ENCODE measurements around the gene ECEL1. TPM values are rescaled to one million over a fixed set of nuclear protein-coding genes. Genes with fewer than 3 reads are reported as not detected.

ECEL1 gene
- total and polyA plus RNA-seq, 7 donors: 0.32 to 1.8 (median 0.55) TPM

DNA sequence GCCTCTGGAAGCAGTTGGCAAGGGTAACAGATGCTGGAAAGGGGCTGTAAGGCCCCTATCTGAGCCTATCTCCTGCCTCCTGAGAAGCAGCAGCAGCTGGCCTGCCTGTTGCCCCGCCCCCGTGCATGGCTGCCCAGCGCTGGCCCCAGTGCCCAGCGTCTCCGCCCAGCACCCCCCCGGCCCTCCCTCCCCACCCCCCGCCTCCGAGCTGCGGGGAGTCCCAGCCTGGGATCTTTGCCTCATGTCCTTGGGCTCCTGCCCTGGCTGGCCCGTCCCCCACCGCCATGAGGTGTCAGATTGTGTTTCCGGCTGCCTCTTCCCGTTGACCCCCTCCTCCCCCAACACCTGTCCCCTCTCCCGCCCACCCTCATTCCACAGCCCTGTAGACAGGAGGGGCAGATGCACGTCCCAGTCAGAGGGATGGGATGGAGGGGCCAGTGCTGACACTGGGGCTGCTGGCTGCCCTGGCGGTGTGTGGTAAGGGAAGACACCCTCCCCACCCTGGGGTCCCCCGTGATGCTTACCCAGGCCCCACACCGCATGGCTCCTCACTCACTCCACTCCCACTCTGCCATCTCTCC, 38.2 kb upstream of the ECEL1 start, which contains the start of gene CHRND:
Gene CHRND (plus strand): TSS at position 370 of the 581 bp plus-strand sequence. CDS start 56 bp downstream, at position 426.
- peaks cover 0 to 12% (median 0%) of the 10 kb centered on the region in 3 donors for H3K27me3 ChIP-seq (ENCODE audit: insufficient read depth in 3 of 3, low read length in 2 of 3)
- DNase-seq (peak; percentile 81 to 93), ATAC-seq (peak; percentile 66 to 74 (median 70))
- TF ChIP-seq, protein P1, sequence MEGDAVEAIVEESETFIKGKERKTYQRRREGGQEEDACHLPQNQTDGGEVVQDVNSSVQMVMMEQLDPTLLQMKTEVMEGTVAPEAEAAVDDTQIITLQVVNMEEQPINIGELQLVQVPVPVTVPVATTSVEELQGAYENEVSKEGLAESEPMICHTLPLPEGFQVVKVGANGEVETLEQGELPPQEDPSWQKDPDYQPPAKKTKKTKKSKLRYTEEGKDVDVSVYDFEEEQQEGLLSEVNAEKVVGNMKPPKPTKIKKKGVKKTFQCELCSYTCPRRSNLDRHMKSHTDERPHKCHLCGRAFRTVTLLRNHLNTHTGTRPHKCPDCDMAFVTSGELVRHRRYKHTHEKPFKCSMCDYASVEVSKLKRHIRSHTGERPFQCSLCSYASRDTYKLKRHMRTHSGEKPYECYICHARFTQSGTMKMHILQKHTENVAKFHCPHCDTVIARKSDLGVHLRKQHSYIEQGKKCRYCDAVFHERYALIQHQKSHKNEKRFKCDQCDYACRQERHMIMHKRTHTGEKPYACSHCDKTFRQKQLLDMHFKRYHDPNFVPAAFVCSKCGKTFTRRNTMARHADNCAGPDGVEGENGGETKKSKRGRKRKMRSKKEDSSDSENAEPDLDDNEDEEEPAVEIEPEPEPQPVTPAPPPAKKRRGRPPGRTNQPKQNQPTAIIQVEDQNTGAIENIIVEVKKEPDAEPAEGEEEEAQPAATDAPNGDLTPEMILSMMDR (IDR thresholded peaks at IDR 0.05): no peak
- WGBS, 3 donors: 3 to 13% (median 9%) methylated on average over 11 to 18 of the region's 18 CpGs
- peak within 1 kb of the TSS; percentile 81 for H3K4me3 ChIP-seq
- peaks cover 0 to 18% of the 10 kb centered on the region in 2 donors for H3K36me3 ChIP-seq (ENCODE audit: insufficient read depth in 1 of 2, low read depth in 1 of 2)
- H3K9me3 ChIP-seq: no peaks in the 10 kb centered on the region
- peak within 1 kb of the TSS; percentile 98 for H3K27ac ChIP-seq
- intact Hi-C loops (cut with DNase I): loop anchor here in 1 of 2 donors (2.0 kb wide), 2 partner anchors 23 to 43 kb away; no protein-coding TSS in a partner anchor
- H3K4me1 ChIP-seq: peaks cover 55% of the 10 kb centered on the region

DNA sequence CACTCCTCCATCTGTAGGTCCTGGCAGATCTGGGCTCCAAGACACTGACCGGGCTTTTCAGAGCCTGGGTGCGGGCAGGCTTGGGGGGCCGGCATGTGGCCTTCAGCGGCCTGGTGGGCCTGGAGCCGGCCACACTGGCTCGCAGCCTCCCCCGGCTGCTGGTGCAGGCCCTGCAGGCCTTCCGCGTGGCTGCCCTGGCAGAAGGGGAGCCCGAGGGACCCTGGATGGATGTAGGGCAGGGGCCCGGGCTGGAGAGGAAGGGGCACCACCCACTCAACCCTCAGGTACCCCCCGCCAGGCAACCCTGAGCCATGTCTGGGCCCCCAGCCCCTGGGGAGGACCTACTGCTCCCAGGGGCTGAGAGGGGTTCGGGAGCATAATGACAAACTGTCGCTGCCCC, 37.6 kb upstream of the ECEL1 start:
- intact Hi-C loops (cut with DNase I): no loop called here
- peak in 1 of 2 donors; percentile 56 for DNase-seq
- TF ChIP-seq, protein P1 (IDR thresholded peaks at IDR 0.05): no peak
- Histone ChIP-seq H3K27me3 (ENCODE audit: insufficient read depth in 3 of 3, low read length in 2 of 3) (peaks cover 0 to 12% (median 0%) of the 10 kb centered on the region in 3 donors), H3K4me3 (peak overlapping the region; percentile 81), H3K4me1 (peaks cover 55% of the 10 kb centered on the region), H3K27ac (peak overlapping the region; percentile 98), H3K9me3 (no peaks in the 10 kb centered on the region), H3K36me3 (ENCODE audit: insufficient read depth in 1 of 2, low read depth in 1 of 2) (peaks cover 0 to 11% of the 10 kb centered on the region in 2 donors)
- WGBS, 3 donors: 38 to 49% (median 42%) methylated on average over 11 to 14 of the region's 14 CpGs
- peak in 2 of 4 donors; percentile 7 to 28 for ATAC-seq

DNA sequence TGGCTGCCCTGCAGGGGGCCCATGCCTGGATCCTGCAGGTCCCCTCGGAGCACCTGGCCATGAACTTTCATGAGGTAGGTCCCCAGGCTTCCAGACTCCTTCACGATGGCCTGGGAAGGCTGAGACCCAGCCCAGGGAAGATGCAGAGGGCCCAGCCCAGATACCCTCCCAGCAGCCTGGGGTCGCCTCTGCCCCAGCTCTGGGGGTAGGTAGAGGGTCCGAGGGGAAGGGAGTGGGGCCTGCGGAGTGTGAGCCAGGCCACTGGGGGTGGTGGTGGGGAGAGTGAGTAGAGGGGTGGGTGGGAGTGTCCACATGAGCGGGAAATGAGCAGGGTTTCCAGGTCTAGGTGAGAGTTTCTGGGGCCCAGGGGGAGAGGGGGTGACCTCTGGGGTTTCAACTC, 37.1 kb upstream of the ECEL1 start:
- no peaks in the 10 kb centered on the region for H3K9me3 ChIP-seq
- intact Hi-C loops (cut with DNase I): loop anchor here in 1 of 2 donors (5.0 kb wide), 3 partner anchors 202 to 617 kb away; no protein-coding TSS in a partner anchor
- ATAC-seq: no peak
- H3K36me3 ChIP-seq (ENCODE audit: insufficient read depth in 1 of 2, low read depth in 1 of 2): peaks cover 0 to 8% of the 10 kb centered on the region in 2 donors
- peak overlapping the region; percentile 98 for H3K27ac ChIP-seq
- peak in 1 of 2 donors; percentile 52 for DNase-seq
- WGBS, 3 donors: 59 to 67% (median 60%) methylated on average over 4 to 6 of the region's 6 CpGs
- H3K4me1 ChIP-seq: peaks cover 55% of the 10 kb centered on the region
- peaks cover 0 to 12% (median 0%) of the 10 kb centered on the region in 3 donors for H3K27me3 ChIP-seq (ENCODE audit: insufficient read depth in 3 of 3, low read length in 2 of 3)
- TF ChIP-seq, protein P1 (IDR thresholded peaks at IDR 0.05): no peak
- peak overlapping the region; percentile 81 for H3K4me3 ChIP-seq

DNA sequence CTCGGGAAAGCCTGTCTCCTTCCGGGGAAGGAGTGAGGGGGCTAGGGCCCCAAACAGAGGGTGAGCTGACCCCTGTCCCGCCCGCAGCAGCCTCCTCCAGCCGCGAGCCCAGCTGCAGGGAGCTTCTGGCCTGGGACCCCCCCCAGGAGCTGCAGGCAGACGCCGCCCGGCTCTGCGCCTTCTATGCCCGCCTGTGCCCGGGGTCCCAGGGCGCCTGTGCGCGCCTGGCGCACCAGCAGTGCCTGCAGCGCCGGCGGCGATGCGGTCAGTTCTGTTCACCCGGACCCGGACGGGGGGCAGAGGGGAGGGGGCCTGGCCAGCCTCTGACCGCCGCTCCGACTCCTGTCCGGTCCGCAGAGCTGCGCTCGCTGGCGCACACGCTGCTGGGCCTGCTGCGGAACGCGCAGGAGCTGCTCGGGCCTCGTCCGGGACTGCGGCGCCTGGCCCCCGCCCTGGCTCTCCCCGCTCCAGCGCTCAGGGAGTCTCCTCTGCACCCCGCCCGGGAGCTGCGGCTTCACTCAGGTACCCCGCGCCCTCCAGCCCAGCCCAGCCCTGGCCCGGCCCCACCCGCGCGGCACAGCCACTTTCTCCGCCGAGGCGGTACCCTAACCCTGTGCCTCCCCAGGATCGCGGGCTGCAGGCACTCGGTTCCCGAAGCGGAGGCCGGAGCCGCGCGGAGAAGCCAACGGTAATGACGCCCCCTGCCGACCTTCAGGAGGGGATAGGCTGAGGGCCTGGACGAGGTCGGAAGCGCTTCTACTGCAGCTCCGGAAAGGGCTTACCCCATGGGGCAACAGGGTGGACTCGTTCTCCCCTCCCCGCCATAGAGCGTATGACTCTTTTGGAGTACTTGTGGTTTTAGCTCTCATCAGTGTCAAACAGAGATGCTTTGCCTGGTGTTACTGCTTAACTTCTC, 36.3 kb upstream of the ECEL1 start:
- TF ChIP-seq, protein P1 (IDR thresholded peaks at IDR 0.05): peak; percentile 25
- 1 to 18% (median 2%) methylated on average over 54 to 75 of the region's 75 CpGs for WGBS, 3 donors
- no peaks in the 10 kb centered on the region for H3K9me3 ChIP-seq
- peak overlapping the region; percentile 81 for H3K4me3 ChIP-seq
- peak overlapping the region; percentile 98 for H3K27ac ChIP-seq
- H3K27me3 ChIP-seq (ENCODE audit: insufficient read depth in 3 of 3, low read length in 2 of 3): peaks cover 0 to 12% (median 0%) of the 10 kb centered on the region in 3 donors
- peaks cover 48% of the 10 kb centered on the region for H3K4me1 ChIP-seq
- DNase-seq (peak; percentile 59 to 84), ATAC-seq (peak; percentile 29 to 54 (median 42))
- intact Hi-C loops (cut with DNase I): loop anchor here (2.0 to 5.0 kb wide), 5 partner anchors 37 to 617 kb away; partner anchors contain the start of gene ECEL1 (in 1 of the 2)
- peaks cover 0 to 5% of the 10 kb centered on the region in 2 donors for H3K36me3 ChIP-seq (ENCODE audit: insufficient read depth in 1 of 2, low read depth in 1 of 2)
